Measurements from ENCODE around the gene ESPL1.

- no peak for TF ChIP-seq CTCF (IDR thresholded peaks at IDR 0.05)
- no peak for TF ChIP-seq POLR2A (IDR thresholded peaks at IDR 0.05)
- TF ChIP-seq EP300 (IDR thresholded peaks at IDR 0.05), result no peak
These were observed 44.6 kb upstream of the ESPL1 start for GRCh38 chr12:53223389-53224060.

All from ovary (tissue), 3 donors.